Fibroblast of villous mesenchyme (primary cell): ENCODE measurements around the gene F10. TPM values are rescaled to one million over a fixed set of nuclear protein-coding genes. Genes with fewer than 3 reads are reported as not detected.

Experiments
- DNase-seq: peaks from one replicate; pipeline ENCODE4 v3.0.0-alpha.2; 2010; ENCODE audit warnings: low read depth
- H3K4me3 ChIP-seq: 2 replicates; pipeline ENCODE4 v1.5.1; 2011; ENCODE audit warnings: low read depth, mild to moderate bottlenecking, low read length
- total RNA-seq: library from RNA; depleted of rRNA; stranded (reverse); fragments of >200 nt; gene quantifications from 2 replicates; pipeline ENCODE4 v1.2.3, GENCODE V29; 2012
- TF ChIP-seq, protein P1 (sequence below): IDR thresholded peaks from 2 replicates; pipeline ENCODE4 v1.5.1; 2012; ENCODE audit warnings: low read depth, mild to moderate bottlenecking, low read length; ENCODE audit not compliant: insufficient read depth

The F10 gene
- total RNA-seq, 1 donor = 12.5 TPM

DNA sequence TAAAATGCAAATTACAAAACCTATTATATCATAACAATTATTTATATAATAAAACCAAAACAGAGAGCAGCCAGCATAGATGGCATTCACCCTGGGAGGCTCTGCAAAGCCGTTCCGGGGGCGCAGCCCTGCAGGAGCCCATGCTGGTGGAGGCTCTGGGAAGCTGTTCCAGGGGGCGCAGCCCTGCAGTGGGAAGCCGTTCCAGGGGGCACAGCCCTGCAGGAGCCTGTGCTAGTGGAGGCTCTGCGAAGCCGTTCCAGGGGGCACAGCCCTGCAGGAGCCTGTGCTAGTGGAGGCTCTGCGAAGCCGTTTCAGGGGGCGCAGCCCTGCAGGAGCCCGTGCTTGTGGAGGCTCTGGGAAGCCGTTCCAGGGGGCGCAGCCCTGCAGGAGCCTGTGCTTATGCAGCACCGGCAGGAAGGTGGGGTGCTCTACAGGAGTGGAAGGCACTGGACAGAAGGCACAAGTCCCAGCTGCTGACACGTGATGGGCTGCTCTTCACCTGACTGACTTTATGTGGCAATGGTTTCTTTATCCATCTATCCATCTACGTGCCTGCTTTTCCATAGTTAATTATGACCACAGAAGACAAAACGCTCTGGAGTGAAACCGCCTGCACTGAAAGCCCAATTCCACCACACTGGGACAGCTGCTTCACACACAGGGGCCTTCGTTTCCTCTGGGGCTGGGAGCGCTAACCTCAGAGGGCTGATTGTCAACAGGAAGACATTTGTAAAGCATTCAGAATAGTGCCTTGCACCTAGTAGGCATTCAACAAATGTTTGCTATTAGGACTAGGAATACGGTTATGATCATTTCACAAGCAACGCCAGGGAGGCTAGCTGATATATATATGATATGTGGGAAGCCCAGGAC lies 62.2 kb downstream of the F10 start:
- DNase-seq = no peak
- no peak overlapping the region for H3K4me3 ChIP-seq
- TF ChIP-seq, protein P1, sequence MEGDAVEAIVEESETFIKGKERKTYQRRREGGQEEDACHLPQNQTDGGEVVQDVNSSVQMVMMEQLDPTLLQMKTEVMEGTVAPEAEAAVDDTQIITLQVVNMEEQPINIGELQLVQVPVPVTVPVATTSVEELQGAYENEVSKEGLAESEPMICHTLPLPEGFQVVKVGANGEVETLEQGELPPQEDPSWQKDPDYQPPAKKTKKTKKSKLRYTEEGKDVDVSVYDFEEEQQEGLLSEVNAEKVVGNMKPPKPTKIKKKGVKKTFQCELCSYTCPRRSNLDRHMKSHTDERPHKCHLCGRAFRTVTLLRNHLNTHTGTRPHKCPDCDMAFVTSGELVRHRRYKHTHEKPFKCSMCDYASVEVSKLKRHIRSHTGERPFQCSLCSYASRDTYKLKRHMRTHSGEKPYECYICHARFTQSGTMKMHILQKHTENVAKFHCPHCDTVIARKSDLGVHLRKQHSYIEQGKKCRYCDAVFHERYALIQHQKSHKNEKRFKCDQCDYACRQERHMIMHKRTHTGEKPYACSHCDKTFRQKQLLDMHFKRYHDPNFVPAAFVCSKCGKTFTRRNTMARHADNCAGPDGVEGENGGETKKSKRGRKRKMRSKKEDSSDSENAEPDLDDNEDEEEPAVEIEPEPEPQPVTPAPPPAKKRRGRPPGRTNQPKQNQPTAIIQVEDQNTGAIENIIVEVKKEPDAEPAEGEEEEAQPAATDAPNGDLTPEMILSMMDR = no peak

DNA sequence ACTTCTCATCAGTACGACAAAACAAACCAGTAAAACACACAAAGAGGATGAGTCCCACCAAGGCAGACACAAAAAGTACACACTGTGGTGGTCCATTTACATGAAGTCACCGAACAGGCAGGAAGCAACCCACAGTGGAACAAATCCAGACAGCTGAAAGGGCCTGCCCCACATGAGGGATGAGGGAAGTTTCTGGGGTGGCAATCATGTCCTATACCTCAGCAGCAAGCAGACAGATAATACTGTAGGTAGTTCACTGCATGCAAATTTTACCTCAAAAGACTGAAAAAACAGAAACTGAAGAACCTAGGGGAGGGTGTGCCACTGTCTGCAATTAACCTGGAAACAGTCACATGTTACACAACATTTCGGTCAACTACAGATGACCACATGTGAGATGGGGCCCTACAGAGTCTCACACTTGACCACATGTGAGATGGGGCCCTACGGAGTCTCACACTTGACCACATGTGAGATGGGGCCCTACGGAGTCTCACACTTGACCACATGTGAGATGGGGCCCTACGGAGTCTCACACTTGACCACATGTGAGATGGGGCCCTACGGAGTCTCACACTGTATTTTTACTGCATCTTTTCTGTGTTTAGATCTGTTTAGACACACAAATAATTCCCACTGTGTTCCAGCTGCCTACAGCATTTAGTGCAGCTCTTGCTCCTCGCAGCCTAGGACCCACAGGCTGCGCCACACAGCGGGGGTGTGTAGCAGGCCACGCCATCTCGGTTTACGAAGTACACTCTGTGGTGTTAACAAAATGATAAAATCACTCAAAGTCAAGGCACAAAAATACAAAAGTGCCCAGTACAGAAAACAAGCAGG lies 63.7 kb downstream of the F10 start:
- no peak for DNase-seq
- H3K4me3 ChIP-seq = no peak overlapping the region
- TF ChIP-seq, protein P1 = no peak

DNA sequence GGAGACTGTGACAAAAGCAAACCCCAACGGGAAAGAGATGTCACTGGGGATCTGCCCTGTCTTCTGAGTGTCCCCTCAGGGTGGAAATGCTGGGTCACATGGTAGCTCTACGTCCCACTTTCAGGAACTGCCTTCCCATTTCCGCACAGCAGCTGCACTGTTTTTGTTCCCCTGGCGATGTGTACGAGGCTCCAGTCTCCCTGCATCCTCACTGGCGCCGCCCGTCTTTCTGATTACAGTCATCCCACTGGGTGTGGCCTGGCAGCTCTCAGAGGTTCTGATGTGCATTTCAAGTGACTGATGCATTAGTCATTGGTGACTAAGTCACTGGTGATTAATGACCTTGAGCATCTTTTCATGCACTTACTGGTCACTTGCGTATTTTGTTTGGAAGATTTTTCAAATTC lies 64.7 kb downstream of the F10 start:
- TF ChIP-seq, protein P1 = no peak
- peak; percentile 97 for DNase-seq
- H3K4me3 ChIP-seq = no peak overlapping the region

DNA sequence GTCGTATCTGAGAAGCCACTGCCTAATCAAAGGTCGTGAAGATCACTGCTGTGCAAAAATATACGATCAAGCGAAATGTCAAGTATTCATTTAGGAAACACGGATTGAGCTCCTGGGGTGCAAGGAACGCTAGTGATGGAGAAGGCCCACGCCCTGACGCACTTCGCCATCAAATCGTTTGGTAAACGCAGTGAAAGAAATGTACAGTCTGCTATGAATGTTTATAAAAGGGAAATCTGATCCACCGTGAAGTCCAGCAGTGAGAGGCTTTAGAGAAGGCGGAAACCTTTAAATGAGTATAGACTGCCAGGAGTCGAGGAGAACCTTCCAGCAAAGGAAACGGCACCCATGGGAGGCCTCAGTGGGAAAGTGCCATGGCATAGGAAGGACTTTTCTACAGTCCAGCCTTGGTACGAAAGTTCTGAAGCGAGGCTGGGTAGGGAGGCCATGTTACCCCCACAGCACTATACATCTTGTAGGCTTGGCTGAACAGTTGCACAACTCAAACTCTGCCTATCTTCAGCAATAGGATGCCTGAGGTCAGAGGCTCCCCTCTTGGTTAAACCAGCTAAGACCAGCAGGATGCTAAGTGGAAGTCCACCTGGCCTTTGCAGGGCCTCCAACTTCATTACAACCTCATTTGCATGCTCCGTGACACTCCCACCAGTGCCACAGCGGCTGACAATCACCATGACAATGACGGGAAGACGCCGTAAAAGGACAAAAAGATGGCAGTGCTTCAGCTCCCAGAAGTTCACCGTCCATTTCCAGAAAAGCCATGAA lies 65.5 kb downstream of the F10 start:
- H3K4me3 ChIP-seq = no peak overlapping the region
- DNase-seq = no peak
- TF ChIP-seq, protein P1 = no peak

DNA sequence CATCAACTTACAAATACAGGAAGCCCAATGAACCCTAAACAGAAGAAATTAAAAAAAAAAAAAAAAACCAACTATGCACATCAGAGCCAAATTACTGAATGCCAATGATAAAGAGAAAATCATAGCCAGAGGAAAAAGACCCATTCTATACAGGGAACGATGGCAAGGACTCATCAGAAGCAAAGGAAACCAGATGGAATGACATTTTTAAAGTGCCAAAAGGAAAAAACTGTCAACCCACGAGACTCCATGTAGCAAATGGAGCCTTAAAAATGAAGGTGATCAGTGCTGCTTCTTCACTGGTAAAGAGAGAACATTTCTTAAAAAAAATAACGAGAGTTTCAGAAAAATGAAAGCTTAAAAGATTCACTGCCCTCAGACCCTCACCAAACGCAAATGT lies 67.6 kb downstream of the F10 start:
- no peak for DNase-seq
- no peak overlapping the region for H3K4me3 ChIP-seq
- TF ChIP-seq, protein P1 = no peak

DNA sequence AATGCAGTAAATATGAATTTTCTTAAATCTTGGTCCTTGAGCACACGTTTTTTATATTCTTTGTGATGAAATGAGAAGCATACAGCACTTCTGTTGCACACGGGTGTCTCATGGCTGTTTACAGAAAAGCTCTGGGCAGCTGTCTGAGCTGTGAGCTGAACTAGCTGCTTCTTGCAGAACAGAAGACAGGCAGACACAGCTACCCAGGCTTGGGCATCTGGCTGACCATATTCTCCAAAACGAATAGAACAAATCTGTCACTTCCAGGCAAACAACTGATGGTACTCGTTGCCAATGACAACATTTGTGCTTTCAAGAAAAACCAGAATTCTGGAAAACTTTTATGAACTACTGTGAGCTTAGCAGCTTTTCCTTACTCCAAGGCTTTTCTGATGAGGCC lies 69.7 kb downstream of the F10 start:
- H3K4me3 ChIP-seq = no peak overlapping the region
- no peak for DNase-seq
- TF ChIP-seq, protein P1 = no peak
